Neural cell (in vitro differentiated cells): ENCODE results near the gene PSMD8. TPM values are rescaled to one million over a fixed set of nuclear protein-coding genes. Genes with fewer than 3 reads are reported as not detected.
"Not testable (repeated sequence)": the region's sequence is repeated elsewhere in the genome, so short reads cannot be mapped to it uniquely, and the experiment has no call there.

Source experiments
- H2AFZ ChIP-seq: fragments of 200-600, 300-800 bp; sonication (generic), shearing (Covaris generic); 2 replicates; pipeline ENCODE4 v1.6.0; 2014; ENCODE audit warnings: low read depth, mild to moderate bottlenecking, antibody characterized with exemption, low read length, moderate library complexity
- H3F3A ChIP-seq: fragments of 200-600 bp; shearing (Covaris generic); 2 replicates; pipeline ENCODE4 v1.6.1; 2016; ENCODE audit warnings: mild to moderate bottlenecking, moderate library complexity, mixed read lengths, antibody characterized with exemption, low read length; ENCODE audit not compliant: insufficient read depth, poor library complexity, severe bottlenecking
- H3K27ac ChIP-seq: fragments of 200-600, 300-800 bp; sonication (generic), shearing (Covaris generic); 2 replicates; pipeline ENCODE4 v1.5.1; 2014; ENCODE audit warnings: mild to moderate bottlenecking, low read length, moderate library complexity
- H3K27me3 ChIP-seq: fragments of 300-800, 200-600 bp; sonication (generic), shearing (Covaris generic); 2 replicates; pipeline ENCODE4 v1.6.0; 2014; ENCODE audit warnings: mild to moderate bottlenecking, low read depth, low read length, moderate library complexity; ENCODE audit not compliant: insufficient read depth
- H3K36me3 ChIP-seq: fragments of 300-800, 200-600 bp; sonication (generic), shearing (Covaris generic); 2 replicates; pipeline ENCODE4 v1.5.1; 2014; ENCODE audit warnings: mild to moderate bottlenecking, antibody characterized with exemption, low read length, moderate library complexity; ENCODE audit not compliant: insufficient read depth
- H3K4me2 ChIP-seq: fragments of 300-800, 200-600 bp; sonication (generic), shearing (Covaris generic); 2 replicates; pipeline ENCODE4 v1.6.0; 2014; ENCODE audit warnings: mild to moderate bottlenecking, low read length
- H3K4me3 ChIP-seq: fragments of 300-800, 200-600 bp; sonication (generic), shearing (Covaris generic); 2 replicates; pipeline ENCODE4 v1.5.1; 2014; ENCODE audit warnings: mild to moderate bottlenecking, low read length, moderate library complexity
- H3K79me2 ChIP-seq: fragments of 200-600 bp; shearing (Covaris generic); replicated peaks from 2 replicates; pipeline ENCODE4 v1.6.0; 2014; ENCODE audit warnings: mild to moderate bottlenecking, low read length, moderate library complexity; ENCODE audit not compliant: insufficient read depth
- H3K9ac ChIP-seq: fragments of 300-800, 200-600 bp; sonication (generic), shearing (Covaris generic); 2 replicates; pipeline ENCODE4 v1.6.1; 2016; ENCODE audit warnings: mild to moderate bottlenecking, low read length, mixed read lengths
- H3K9me2 ChIP-seq: fragments of 200-600 bp; shearing (Covaris generic); 2 replicates; pipeline ENCODE4 v1.6.1; 2016; ENCODE audit warnings: mild to moderate bottlenecking, low read length, mixed read lengths; ENCODE audit not compliant: insufficient read depth
- H3K9me3 ChIP-seq: fragments of 200-600, 300-800 bp; sonication (generic), shearing (Covaris generic); 2 replicates; pipeline ENCODE4 v1.6.1; 2016; ENCODE audit warnings: mild to moderate bottlenecking, mixed run types, low read length, moderate library complexity, mixed read lengths
- H4K20me1 ChIP-seq: fragments of 200-600 bp; shearing (Covaris generic); 2 replicates; pipeline ENCODE4 v1.6.1; 2016; ENCODE audit warnings: mild to moderate bottlenecking, mixed run types; ENCODE audit not compliant: insufficient read depth
- EP300 ChIP-seq: fragments of 450-650 bp; conservative IDR thresholded peaks from 2 replicates; pipeline ENCODE4 v1.6.1; 2014; ENCODE audit warnings: antibody characterized with exemption, mild to moderate bottlenecking, moderate library complexity; ENCODE audit not compliant: poor library complexity, severe bottlenecking
- EZH2 ChIP-seq: fragments of 200-600, 300-800 bp; shearing (Covaris generic), sonication (generic); IDR thresholded peaks from 2 replicates; pipeline ENCODE4 v1.6.1; 2014; ENCODE audit warnings: antibody characterized with exemption, low read length, borderline replicate concordance, mild to moderate bottlenecking; ENCODE audit not compliant: insufficient read depth, poor library complexity, severe bottlenecking
- MXI1 ChIP-seq: fragments of 450-650 bp; conservative IDR thresholded peaks from 2 replicates; pipeline ENCODE4 v1.6.1; 2014; ENCODE audit warnings: antibody characterized with exemption, mild to moderate bottlenecking; ENCODE audit not compliant: poor library complexity, severe bottlenecking
- POLR2AphosphoS5 ChIP-seq: IDR thresholded peaks from 2 replicates; pipeline ENCODE4 v1.6.1; 2012
- RAD21 ChIP-seq: fragments of 450-650 bp; conservative IDR thresholded peaks from 2 replicates; pipeline ENCODE4 v1.6.1; 2014; ENCODE audit warnings: antibody characterized with exemption, mild to moderate bottlenecking, moderate library complexity
- REST ChIP-seq: IDR thresholded peaks from 2 replicates; pipeline ENCODE4 v1.6.1; 2012; ENCODE audit warnings: borderline replicate concordance
- SMC3 ChIP-seq: fragments of 450-650 bp; conservative IDR thresholded peaks from 2 replicates; pipeline ENCODE4 v1.6.1; 2014; ENCODE audit warnings: antibody characterized with exemption, mild to moderate bottlenecking, moderate library complexity; ENCODE audit not compliant: poor library complexity
- polyA plus RNA-seq: library from polyadenylated mRNA; depleted of rRNA; stranded (reverse); fragments of >200 nt; gene quantifications from 2 replicates; pipeline ENCODE4 v1.2.3, GENCODE V29; 2014

The PSMD8 gene
- polyA plus RNA-seq, 1 donor from 2014 or later = 334 TPM

DNA sequence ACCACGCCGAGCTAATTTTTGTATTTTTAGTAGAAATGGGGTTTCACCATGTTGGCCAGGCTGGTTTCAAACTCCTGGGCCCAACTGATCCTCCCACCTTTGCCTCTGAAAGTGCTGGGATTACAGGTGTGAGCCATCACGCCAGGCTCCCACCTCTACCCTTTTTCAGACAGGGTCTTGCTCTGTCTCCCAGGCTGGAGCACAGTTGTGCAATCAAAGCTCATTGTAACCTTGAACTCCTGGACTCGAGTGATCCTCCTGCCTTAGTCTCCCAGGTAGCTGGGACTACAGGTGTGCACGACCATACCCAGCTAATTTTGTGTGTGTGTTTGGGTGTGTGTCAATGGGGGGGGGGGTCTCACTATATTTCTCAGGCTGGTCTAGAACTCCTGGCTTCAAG is 49.9 kb downstream of the PSMD8 start:
- Histone ChIP-seq H3K9me2 (no peaks in the 10 kb centered on the region), H3K79me2 (no peaks in the 10 kb centered on the region), H3F3A (no peaks in the 10 kb centered on the region), H3K9me3 (no peaks in the 10 kb centered on the region), H4K20me1 (no peaks in the 10 kb centered on the region), H2AFZ (no peak overlapping the region), H3K27ac (no peak overlapping the region), H3K27me3 (no peaks in the 10 kb centered on the region), H3K36me3 (no peaks in the 10 kb centered on the region), H3K4me3 (no peak overlapping the region), H3K9ac (no peak overlapping the region), H3K4me2 (no peak overlapping the region)
- TF ChIP-seq MXI1 (no peak), EZH2 (no peak)

- H3K9me2 ChIP-seq = no peaks in the 10 kb centered on the region
- no peaks in the 10 kb centered on the region for H3F3A ChIP-seq
- H3K4me3 ChIP-seq = no peak overlapping the region
- H4K20me1 ChIP-seq = no peaks in the 10 kb centered on the region
- H2AFZ ChIP-seq = no peak overlapping the region
- no peak overlapping the region for H3K4me2 ChIP-seq
- H3K79me2 ChIP-seq = no peaks in the 10 kb centered on the region
- H3K36me3 ChIP-seq = no peaks in the 10 kb centered on the region
- TF ChIP-seq RAD21 (no peak), EP300 (no peak), MXI1 (no peak), SMC3 (no peak), EZH2 (no peak), POLR2AphosphoS5 (no peak)
- H3K27me3 ChIP-seq = no peaks in the 10 kb centered on the region
- H3K27ac ChIP-seq = no peak overlapping the region
- no peak overlapping the region for H3K9ac ChIP-seq
- H3K9me3 ChIP-seq = no peaks in the 10 kb centered on the region
Measured at GRCh38 chr19:38425222-38425809, 50.9 kb downstream of the PSMD8 start.

DNA sequence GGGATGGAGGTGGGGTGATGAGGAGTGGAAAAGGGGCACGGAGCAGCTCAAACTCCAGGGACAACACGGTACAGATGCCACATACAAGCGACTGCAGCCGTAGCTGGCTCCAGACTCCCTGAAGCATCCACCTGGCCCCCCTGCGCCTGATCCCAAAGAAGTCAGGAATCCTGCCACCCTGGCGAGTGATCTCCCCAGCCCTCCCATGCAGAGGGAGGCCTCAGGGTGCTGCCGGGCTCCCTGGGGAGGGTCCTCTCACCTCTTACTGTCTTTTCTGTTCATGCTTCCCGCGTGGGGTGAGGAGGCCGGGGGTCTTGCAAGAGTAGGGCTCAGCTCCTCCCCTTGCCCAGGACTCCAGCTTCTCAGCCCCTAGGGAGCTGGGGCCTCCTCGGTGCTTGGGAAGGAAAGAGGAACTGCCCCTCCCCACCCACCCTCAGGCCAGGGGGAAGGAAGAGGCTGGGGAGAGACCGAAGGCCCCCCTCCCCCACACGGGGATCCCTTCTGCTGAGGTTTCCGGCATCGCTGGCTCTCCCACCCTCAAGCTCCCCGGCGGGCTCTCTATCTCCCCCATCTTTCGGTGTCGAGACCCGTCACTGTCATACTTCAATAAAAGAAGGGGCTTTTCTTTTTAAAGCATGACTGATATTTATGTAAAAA is 51.6 kb downstream of the PSMD8 start, which contains the start of gene RASGRP4:
Gene RASGRP4 (minus strand): TSS at position 410 of the 657 bp plus-strand sequence. CDS start 128 bp downstream, at position 282.
- no peak within 1 kb of the TSS for H3K4me3 ChIP-seq
- H3K79me2 ChIP-seq = no peaks in the 10 kb centered on the region
- H2AFZ ChIP-seq = no peak within 1 kb of the TSS
- no peak within 1 kb of the TSS for H3K27ac ChIP-seq
- no peaks in the 10 kb centered on the region for H4K20me1 ChIP-seq
- no peak within 1 kb of the TSS for H3K4me2 ChIP-seq
- H3F3A ChIP-seq = no peaks in the 10 kb centered on the region
- no peaks in the 10 kb centered on the region for H3K9me3 ChIP-seq
- no peaks in the 10 kb centered on the region for H3K9me2 ChIP-seq
- H3K27me3 ChIP-seq = no peaks in the 10 kb centered on the region
- H3K9ac ChIP-seq = no peak within 1 kb of the TSS
- H3K36me3 ChIP-seq = no peaks in the 10 kb centered on the region
- TF ChIP-seq RAD21 (no peak), MXI1 (no peak), SMC3 (no peak), REST (no peak)

DNA sequence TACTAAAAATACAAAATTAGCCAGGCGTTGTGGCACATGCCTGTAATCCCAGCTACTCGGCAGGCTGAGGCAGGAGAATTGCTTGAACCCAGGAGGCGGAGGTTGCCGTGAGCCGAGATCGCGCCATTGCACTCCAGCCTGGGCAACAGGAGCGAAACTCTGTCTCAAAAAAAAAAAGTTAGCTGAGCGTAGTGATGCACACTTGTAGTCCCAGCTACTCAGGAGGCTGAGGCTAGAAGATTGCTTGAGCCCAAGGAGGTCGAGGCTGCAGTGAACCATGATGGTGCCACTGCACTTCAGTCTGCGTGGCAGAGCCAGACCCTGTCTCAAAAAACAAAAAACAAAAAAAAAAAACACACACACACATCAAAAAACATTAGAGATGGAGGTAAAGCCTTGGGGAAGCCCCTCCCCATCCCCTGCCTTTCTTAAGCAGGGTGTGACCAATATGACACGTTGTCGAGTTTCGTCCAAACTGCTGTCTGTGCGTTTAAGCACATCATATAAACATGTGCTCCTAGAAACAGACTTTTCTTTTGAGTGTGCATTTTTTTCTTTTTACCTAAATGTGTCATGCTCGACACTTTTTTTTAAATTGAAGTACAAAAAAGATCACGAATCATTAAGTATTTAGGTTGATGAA is 52.8 kb downstream of the PSMD8 start:
- not testable (repeated sequence) for H3K27me3 ChIP-seq, H3K9me3 ChIP-seq, H2AFZ ChIP-seq, H3K9me2 ChIP-seq, H3K79me2 ChIP-seq, H3K4me3 ChIP-seq, H4K20me1 ChIP-seq, H3K4me2 ChIP-seq, H3K27ac ChIP-seq, H3K9ac ChIP-seq, H3K36me3 ChIP-seq, H3F3A ChIP-seq
